ENCODE results near the gene PRKN. TPM values are rescaled to one million over a fixed set of nuclear protein-coding genes. Genes with fewer than 3 reads are reported as not detected.

The PRKN gene
- total RNA-seq, 1 experiment from 2014 or later, result 1.2 TPM

- ChIA-PET POLR2A (ENCODE audit: low non-redundant PET) (no interaction called here), CTCF (no interaction called here)
- BruUV-seq (replicated peaks), result no TSS peak
- intact Hi-C loops (cut with micrococcal nuclease; ENCODE audit: unreplicated experiment), result no loop called here
- Histone ChIP-seq H3K4me1 (ENCODE audit: insufficient read depth, low read length, poor library complexity, severe bottlenecking) (no peaks in the 10 kb centered on the region), H3K36me3 (ENCODE audit: insufficient read depth, low read length, poor library complexity, severe bottlenecking) (no peaks in the 10 kb centered on the region), H3K4me3 (ENCODE audit: low read depth, low read length, poor library complexity, severe bottlenecking) (no peak overlapping the region), H3K27me3 (replicated peaks; ENCODE audit: insufficient read depth, low read depth, low read length, poor library complexity) (no peaks in the 10 kb centered on the region), H3K9me3 (ENCODE audit: low read depth, low read length, poor library complexity, severe bottlenecking) (no peaks in the 10 kb centered on the region), H3K27ac (ENCODE audit: low read depth, low read length, poor library complexity, severe bottlenecking) (no peak overlapping the region)
- no peak for DNase-seq (ENCODE audit: low spot score)
- TF ChIP-seq CTCF (conservative IDR thresholded peaks at IDR 0.05; ENCODE audit: low read depth, low read length) (no peak), EZH2 (IDR thresholded peaks at IDR 0.05; ENCODE audit: borderline replicate concordance, low read depth, low read length, poor library complexity, severe bottlenecking) (no peak)
Observed at GRCh38 chr6:162363757-162364156, 363.8 kb downstream of the PRKN start.

GRCh38 chr6:162360901-162361567, 366.5 kb downstream of the PRKN start:
- BruUV-seq (replicated peaks), result no TSS peak
- intact Hi-C loops (cut with micrococcal nuclease; ENCODE audit: unreplicated experiment), result no loop called here
- POLR2A ChIA-PET (ENCODE audit: low non-redundant PET), result no interaction called here

GRCh38 chr6:162358625-162359024, 368.9 kb downstream of the PRKN start:
- no peak for DNase-seq (ENCODE audit: low spot score)
- ChIA-PET POLR2A (ENCODE audit: low non-redundant PET) (no interaction called here), CTCF (no interaction called here)
- TF ChIP-seq CTCF (conservative IDR thresholded peaks at IDR 0.05; ENCODE audit: low read depth, low read length), result no peak
- no peak for TF ChIP-seq EZH2 (IDR thresholded peaks at IDR 0.05; ENCODE audit: borderline replicate concordance, low read depth, low read length, poor library complexity, severe bottlenecking)
- no peaks in the 10 kb centered on the region for H3K36me3 ChIP-seq (ENCODE audit: insufficient read depth, low read length, poor library complexity, severe bottlenecking)
- no peak overlapping the region for H3K4me3 ChIP-seq (ENCODE audit: low read depth, low read length, poor library complexity, severe bottlenecking)
- H3K27ac ChIP-seq (ENCODE audit: low read depth, low read length, poor library complexity, severe bottlenecking), result no peak overlapping the region
- no peaks in the 10 kb centered on the region for H3K27me3 ChIP-seq (replicated peaks; ENCODE audit: insufficient read depth, low read depth, low read length, poor library complexity)
- intact Hi-C loops (cut with micrococcal nuclease; ENCODE audit: unreplicated experiment), result no loop called here
- H3K9me3 ChIP-seq (ENCODE audit: low read depth, low read length, poor library complexity, severe bottlenecking), result no peaks in the 10 kb centered on the region
- H3K4me1 ChIP-seq (ENCODE audit: insufficient read depth, low read length, poor library complexity, severe bottlenecking), result no peaks in the 10 kb centered on the region
- BruUV-seq (replicated peaks), result no TSS peak

More at GRCh38 chr6:162360901-162361567, 366.5 kb downstream of the PRKN start:
- H3K27me3 ChIP-seq (replicated peaks; ENCODE audit: insufficient read depth, low read depth, low read length, poor library complexity), result no peaks in the 10 kb centered on the region
- no peak for DNase-seq (ENCODE audit: low spot score)
- CTCF ChIA-PET, result no interaction called here
- no peak overlapping the region for H3K4me3 ChIP-seq (ENCODE audit: low read depth, low read length, poor library complexity, severe bottlenecking)
- H3K9me3 ChIP-seq (ENCODE audit: low read depth, low read length, poor library complexity, severe bottlenecking), result no peaks in the 10 kb centered on the region
- no peaks in the 10 kb centered on the region for H3K36me3 ChIP-seq (ENCODE audit: insufficient read depth, low read length, poor library complexity, severe bottlenecking)
- TF ChIP-seq CTCF (conservative IDR thresholded peaks at IDR 0.05; ENCODE audit: low read depth, low read length) (no peak), EZH2 (IDR thresholded peaks at IDR 0.05; ENCODE audit: borderline replicate concordance, low read depth, low read length, poor library complexity, severe bottlenecking) (no peak)
- no peaks in the 10 kb centered on the region for H3K4me1 ChIP-seq (ENCODE audit: insufficient read depth, low read length, poor library complexity, severe bottlenecking)
- H3K27ac ChIP-seq (ENCODE audit: low read depth, low read length, poor library complexity, severe bottlenecking), result no peak overlapping the region

Data from A673 (cell line).